GM23338 (cell line): ENCODE measurements around the gene XIST. TPM values are rescaled to one million over a fixed set of nuclear protein-coding genes. Genes with fewer than 3 reads are reported as not detected.

ENCODE experiments used
- ATAC-seq: fragments of 200-7000 bp; cut with Tn5 transposase; 3 replicates; pipeline ENCODE4 v1.9.1; 2020
- DNase-seq: peaks from one replicate; pipeline ENCODE4 v3.0.0-alpha.2; 2015; ENCODE audit warnings: low spot score
- H2AFZ ChIP-seq: fragments of 200-600 bp; sonication (generic); 2 replicates; pipeline ENCODE4 v1.8.0; 2016; ENCODE audit warnings: antibody characterized with exemption, mild to moderate bottlenecking, moderate library complexity
- H3F3A ChIP-seq: fragments of 200-600 bp; sonication (generic); replicated peaks from 2 replicates; pipeline ENCODE4 v1.8.0; 2017; ENCODE audit warnings: antibody characterized with exemption, mixed run types, low read depth
- H3K27ac ChIP-seq: fragments of 200-600 bp; sonication (generic); 2 replicates; pipeline ENCODE4 v1.6.1; 2016; ENCODE audit warnings: low read depth
- H3K27me3 ChIP-seq: fragments of 200-600 bp; sonication (generic); 2 replicates; pipeline ENCODE4 v1.8.0; 2016; ENCODE audit warnings: mild to moderate bottlenecking, mixed run types, moderate library complexity; ENCODE audit not compliant: insufficient read depth
- H3K36me3 ChIP-seq: fragments of 200-600 bp; sonication (generic); 2 replicates; pipeline ENCODE4 v1.8.0; 2016; ENCODE audit warnings: mild to moderate bottlenecking; ENCODE audit not compliant: insufficient read depth
- H3K4me1 ChIP-seq: fragments of 200-600 bp; sonication (generic); 2 replicates; pipeline ENCODE4 v1.8.0; 2016; ENCODE audit warnings: mild to moderate bottlenecking, moderate library complexity; ENCODE audit not compliant: insufficient read depth
- H3K4me2 ChIP-seq: fragments of 200-600 bp; sonication (generic); 2 replicates; pipeline ENCODE4 v1.7.1; 2017; ENCODE audit warnings: mixed run types
- H3K4me3 ChIP-seq: fragments of 200-600 bp; sonication (generic); 2 replicates; pipeline ENCODE4 v1.6.1; 2016; ENCODE audit warnings: mixed run types
- H3K79me2 ChIP-seq: fragments of 200-600 bp; sonication (generic); replicated peaks from 2 replicates; pipeline ENCODE4 v1.8.0; 2017; ENCODE audit warnings: mild to moderate bottlenecking; ENCODE audit not compliant: insufficient read depth
- H3K9me2 ChIP-seq: fragments of 200-600 bp; sonication (generic); 2 replicates; pipeline ENCODE4 v1.8.0; 2017; ENCODE audit not compliant: insufficient read depth
- H4K20me1 ChIP-seq: fragments of 200-600 bp; sonication (generic); replicated peaks from 2 replicates; pipeline ENCODE4 v1.8.0; 2017; ENCODE audit warnings: mild to moderate bottlenecking; ENCODE audit not compliant: insufficient read depth
- H3K27ac Mint-ChIP-seq: 2 replicates; pipeline ENCODE4 v1.8.0; 2020; ENCODE audit warnings: inconsistent platforms, mild to moderate bottlenecking, moderate library complexity, mixed read lengths
- H3K27me3 Mint-ChIP-seq: 3 replicates; pipeline ENCODE4 v1.8.0; 2022; ENCODE audit warnings: low read depth, mild to moderate bottlenecking, moderate library complexity, mixed read lengths, inconsistent platforms; ENCODE audit not compliant: insufficient read depth, poor library complexity
- H3K36me3 Mint-ChIP-seq: 3 replicates; pipeline ENCODE4 v1.8.0; 2021; ENCODE audit warnings: low read depth, mild to moderate bottlenecking, inconsistent platforms, moderate library complexity, mixed read lengths
- H3K4me1 Mint-ChIP-seq: 3 replicates; pipeline ENCODE4 v1.8.0; 2020; ENCODE audit warnings: mild to moderate bottlenecking, inconsistent platforms, mixed read lengths
- H3K4me3 Mint-ChIP-seq: 3 replicates; pipeline ENCODE4 v1.8.0; 2021; ENCODE audit warnings: moderate library complexity, mild to moderate bottlenecking, inconsistent platforms, mixed read lengths
- H3K9me3 Mint-ChIP-seq: 3 replicates; pipeline ENCODE4 v1.8.0; 2020; ENCODE audit warnings: moderate library complexity, mild to moderate bottlenecking, inconsistent platforms, mixed read lengths
- CREB1 ChIP-seq: fragments of 250-450 bp; sonication (Bioruptor Pico); IDR thresholded peaks from 2 replicates; pipeline ENCODE4 v1.5.0; 2020; ENCODE audit warnings: low read depth, mild to moderate bottlenecking, moderate library complexity
- CTCF ChIP-seq, 2 experiments: fragments of 200-600 bp in 1 of 2; sonication (generic) in 1 of 2; conservative IDR thresholded peaks; 2 replicates each; pipeline versions ENCODE4 v1.5.1 to v1.6.1; 2016 to 2017; ENCODE audit warnings: antibody characterized with exemption in 2 of 2, low read depth in 2 of 2, mild to moderate bottlenecking in 2 of 2, moderate library complexity in 1 of 2
- EZH2 ChIP-seq: fragments of 200-600 bp; sonication (generic); IDR thresholded peaks from one replicate; pipeline ENCODE4 v1.8.0; 2017; ENCODE audit warnings: antibody characterized with exemption, mild to moderate bottlenecking, low read depth; ENCODE audit not compliant: unreplicated experiment
- EZH2phosphoT487 ChIP-seq: fragments of 200-600 bp; sonication (generic); IDR thresholded peaks from one replicate; pipeline ENCODE4 v1.8.1; 2018; ENCODE audit warnings: antibody characterized with exemption; ENCODE audit not compliant: unreplicated experiment
- JUNB ChIP-seq: IDR thresholded peaks from one replicate; pipeline ENCODE4 v1.6.1; 2016; ENCODE audit warnings: antibody characterized with exemption; ENCODE audit not compliant: unreplicated experiment
- NANOG ChIP-seq: IDR thresholded peaks from 2 replicates; pipeline ENCODE4 v1.6.1; 2016; ENCODE audit warnings: antibody characterized with exemption, borderline replicate concordance
- POLR2AphosphoS5 ChIP-seq: IDR thresholded peaks from 2 replicates; pipeline ENCODE4 v1.6.1; 2016; ENCODE audit warnings: antibody characterized with exemption, low read depth
- STAT1 ChIP-seq: IDR thresholded peaks from one replicate; pipeline ENCODE4 v1.6.1; 2016; ENCODE audit warnings: antibody characterized with exemption; ENCODE audit not compliant: unreplicated experiment
- ZNF114 ChIP-seq: fragments of 250-450 bp; sonication (Bioruptor Pico); IDR thresholded peaks from 2 replicates; pipeline ENCODE4 v1.5.0; 2020; ENCODE audit warnings: mild to moderate bottlenecking, moderate library complexity
- ZNF462 ChIP-seq: fragments of 250-450 bp; sonication (Bioruptor Pico); IDR thresholded peaks from 2 replicates; pipeline ENCODE4 v1.5.0; 2020; ENCODE audit warnings: mild to moderate bottlenecking, moderate library complexity
- polyA plus RNA-seq: library from polyadenylated mRNA; unstranded; fragments of >200 nt; fragmentation: Nextera tagmentation; extraction: Ambion mirVana; gene quantifications from 2 replicates; pipeline ENCODE4 v1.2.1, GENCODE V29; 2016
- total RNA-seq: library from RNA; depleted of rRNA; stranded (reverse); fragments of >200 nt; shearing (Covaris generic); gene quantifications from 2 replicates; pipeline ENCODE4 v1.2.3, GENCODE V29; 2014
- TF ChIP-seq, protein P1 (sequence below): IDR thresholded peaks from one replicate; pipeline ENCODE4 v1.6.1; 2018; ENCODE audit warnings: antibody characterized with exemption; ENCODE audit not compliant: unreplicated experiment

Gene XIST
- total and polyA plus RNA-seq, 2 experiments from 2014 or later = 0.28 to 0.84 TPM

- Mint-ChIP-seq H3K9me3 (no peaks in the 10 kb centered on the region), H3K27me3 (no peaks in the 10 kb centered on the region), H3K4me3 (no peak overlapping the region), H3K36me3 (no peaks in the 10 kb centered on the region), H3K27ac (no peak overlapping the region), H3K4me1 (no peaks in the 10 kb centered on the region)
- Histone ChIP-seq H3K4me2 (no peak overlapping the region), H3K79me2 (no peaks in the 10 kb centered on the region), H3K9me2 (no peaks in the 10 kb centered on the region), H3K4me1 (no peaks in the 10 kb centered on the region), H4K20me1 (no peaks in the 10 kb centered on the region), H3F3A (no peaks in the 10 kb centered on the region), H2AFZ (no peak overlapping the region), H3K4me3 (no peak overlapping the region), H3K27ac (no peak overlapping the region), H3K27me3 (no peaks in the 10 kb centered on the region), H3K36me3 (no peaks in the 10 kb centered on the region)
- no peak for DNase-seq
- TF ChIP-seq EZH2phosphoT487 (no peak), POLR2AphosphoS5 (no peak), NANOG (no peak), CREB1 (no peak), STAT1 (no peak), CTCF (conservative IDR thresholded peaks at IDR 0.05; ENCODE audit: low read depth in 2 of 2) (no peak)
- TF ChIP-seq, protein P1, sequence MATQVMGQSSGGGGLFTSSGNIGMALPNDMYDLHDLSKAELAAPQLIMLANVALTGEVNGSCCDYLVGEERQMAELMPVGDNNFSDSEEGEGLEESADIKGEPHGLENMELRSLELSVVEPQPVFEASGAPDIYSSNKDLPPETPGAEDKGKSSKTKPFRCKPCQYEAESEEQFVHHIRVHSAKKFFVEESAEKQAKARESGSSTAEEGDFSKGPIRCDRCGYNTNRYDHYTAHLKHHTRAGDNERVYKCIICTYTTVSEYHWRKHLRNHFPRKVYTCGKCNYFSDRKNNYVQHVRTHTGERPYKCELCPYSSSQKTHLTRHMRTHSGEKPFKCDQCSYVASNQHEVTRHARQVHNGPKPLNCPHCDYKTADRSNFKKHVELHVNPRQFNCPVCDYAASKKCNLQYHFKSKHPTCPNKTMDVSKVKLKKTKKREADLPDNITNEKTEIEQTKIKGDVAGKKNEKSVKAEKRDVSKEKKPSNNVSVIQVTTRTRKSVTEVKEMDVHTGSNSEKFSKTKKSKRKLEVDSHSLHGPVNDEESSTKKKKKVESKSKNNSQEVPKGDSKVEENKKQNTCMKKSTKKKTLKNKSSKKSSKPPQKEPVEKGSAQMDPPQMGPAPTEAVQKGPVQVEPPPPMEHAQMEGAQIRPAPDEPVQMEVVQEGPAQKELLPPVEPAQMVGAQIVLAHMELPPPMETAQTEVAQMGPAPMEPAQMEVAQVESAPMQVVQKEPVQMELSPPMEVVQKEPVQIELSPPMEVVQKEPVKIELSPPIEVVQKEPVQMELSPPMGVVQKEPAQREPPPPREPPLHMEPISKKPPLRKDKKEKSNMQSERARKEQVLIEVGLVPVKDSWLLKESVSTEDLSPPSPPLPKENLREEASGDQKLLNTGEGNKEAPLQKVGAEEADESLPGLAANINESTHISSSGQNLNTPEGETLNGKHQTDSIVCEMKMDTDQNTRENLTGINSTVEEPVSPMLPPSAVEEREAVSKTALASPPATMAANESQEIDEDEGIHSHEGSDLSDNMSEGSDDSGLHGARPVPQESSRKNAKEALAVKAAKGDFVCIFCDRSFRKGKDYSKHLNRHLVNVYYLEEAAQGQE = no peak
- no peak for ATAC-seq
Measured at GRCh38 chrX:73838123-73838522, 14.4 kb downstream of the XIST start.

GRCh38 chrX:73836956-73837477, 15.5 kb downstream of the XIST start:
- H3F3A ChIP-seq = no peaks in the 10 kb centered on the region
- H3K4me1 ChIP-seq = no peaks in the 10 kb centered on the region
- no peaks in the 10 kb centered on the region for H3K36me3 Mint-ChIP-seq
- H3K27ac ChIP-seq = no peak overlapping the region
- no peak overlapping the region for H2AFZ ChIP-seq
- no peak overlapping the region for H3K4me3 Mint-ChIP-seq
- H3K79me2 ChIP-seq = no peaks in the 10 kb centered on the region
- no peaks in the 10 kb centered on the region for H3K27me3 ChIP-seq
- H4K20me1 ChIP-seq = no peaks in the 10 kb centered on the region
- no peak overlapping the region for H3K4me3 ChIP-seq
- ATAC-seq (no peak), DNase-seq (no peak)
- H3K27ac Mint-ChIP-seq = no peak overlapping the region
- no peaks in the 10 kb centered on the region for H3K4me1 Mint-ChIP-seq
- no peaks in the 10 kb centered on the region for H3K27me3 Mint-ChIP-seq
- no peaks in the 10 kb centered on the region for H3K36me3 ChIP-seq
- H3K9me2 ChIP-seq = no peaks in the 10 kb centered on the region
- no peaks in the 10 kb centered on the region for H3K9me3 Mint-ChIP-seq
- H3K4me2 ChIP-seq = no peak overlapping the region
- TF ChIP-seq JUNB (no peak), ZNF462 (no peak), CREB1 (no peak), ZNF114 (no peak), EZH2 (no peak), EZH2phosphoT487 (no peak), POLR2AphosphoS5 (no peak)
